Activated T-cell treated with anti-CD3 and anti-CD28 coated beads for 48 hours (primary cell): ENCODE results near the gene LOXL4.

ENCODE experiments used
- DNase-seq: peaks from one replicate; pipeline ENCODE4 v3.0.0-alpha.2; 2020; ENCODE audit warnings: low read depth

The LOXL4 gene

GRCh38 chr10:98267894-98268693, at the start of gene LOXL4:
LOXL4 (minus strand) TSS chr10:98268194; CDS start chr10:98263019, 5,175 bp downstream.
- DNase-seq = no peak

- no peak for DNase-seq
Measured at GRCh38 chr10:98316661-98317060, 48.7 kb upstream of the LOXL4 start.

DNA sequence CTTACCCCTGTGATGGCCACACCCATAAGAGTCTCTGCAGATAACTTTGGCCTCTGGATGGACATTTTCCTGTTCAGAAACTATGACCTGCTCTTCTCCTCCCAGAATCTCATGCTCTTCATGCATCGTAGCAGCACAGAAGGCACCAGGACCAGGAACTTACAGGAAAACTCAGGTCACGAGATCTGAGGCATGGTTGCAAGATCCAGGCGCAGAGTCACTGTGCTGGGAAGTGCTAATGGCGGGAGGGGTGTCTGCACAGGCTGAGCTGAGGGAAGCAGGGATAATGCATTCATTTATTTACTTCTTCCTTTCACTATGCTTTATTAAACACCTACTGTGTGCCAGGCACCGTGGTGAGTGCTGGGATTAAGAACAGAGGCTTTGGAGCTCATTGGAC, 48.2 kb upstream of the LOXL4 start:
- no peak for DNase-seq

- no peak for DNase-seq
Measured at GRCh38 chr10:98314532-98315284, 46.7 kb upstream of the LOXL4 start.

GRCh38 chr10:98313598-98313997, 45.6 kb upstream of the LOXL4 start:
- DNase-seq = no peak

GRCh38 chr10:98312822-98313221, 44.8 kb upstream of the LOXL4 start:
- DNase-seq = no peak

- DNase-seq = no peak
Measured at GRCh38 chr10:98312349-98312748, 44.4 kb upstream of the LOXL4 start.

- DNase-seq = no peak
Measured at GRCh38 chr10:98310701-98311100, 42.7 kb upstream of the LOXL4 start.

DNA sequence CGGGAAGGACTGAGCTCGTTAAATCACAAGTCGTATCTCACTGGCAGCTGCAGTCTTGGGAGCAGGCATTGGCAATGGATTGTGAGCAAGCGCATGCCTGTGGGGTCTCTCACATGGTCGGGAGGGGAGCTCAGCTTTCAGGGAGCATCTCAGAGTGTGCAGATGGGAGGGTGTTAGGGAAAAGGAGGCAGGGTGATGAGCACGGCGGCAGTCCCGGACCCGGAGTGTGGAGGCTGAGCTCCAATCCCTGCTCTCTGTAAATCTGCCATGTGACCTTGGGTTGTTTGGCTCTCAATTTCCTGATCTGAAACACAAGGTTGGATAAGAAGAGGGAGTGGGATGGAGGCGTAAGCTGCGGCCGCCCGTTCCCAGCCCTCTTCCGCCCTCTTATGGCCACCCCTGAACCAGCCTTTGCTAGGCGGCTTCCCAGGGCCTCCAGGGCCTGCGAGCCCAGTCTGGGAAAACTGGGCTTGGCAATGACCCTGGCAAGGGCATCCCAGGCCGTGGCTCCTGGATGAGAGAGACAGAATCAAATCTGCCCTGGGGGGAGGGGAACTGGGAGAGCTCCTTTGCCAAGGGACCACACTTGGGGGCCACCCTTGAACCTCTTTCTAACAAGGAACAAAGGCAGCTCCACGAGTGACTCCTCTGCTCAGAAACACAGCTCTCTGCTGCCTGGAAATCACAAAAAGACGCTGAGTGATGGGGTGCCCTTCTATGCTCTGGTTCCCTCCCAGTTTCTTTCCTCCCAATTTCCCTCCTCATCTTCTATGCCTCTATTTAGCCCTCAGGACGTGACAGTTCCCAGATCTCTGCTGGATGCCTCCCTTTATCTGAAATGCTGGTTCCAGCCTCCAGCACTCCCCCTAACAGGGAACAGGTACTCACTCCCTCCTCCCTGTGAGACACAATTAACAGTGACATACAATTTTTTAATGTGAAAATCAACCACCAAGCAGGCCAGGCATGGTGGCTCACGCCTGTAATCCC, 41.7 kb upstream of the LOXL4 start:
- no peak for DNase-seq

DNA sequence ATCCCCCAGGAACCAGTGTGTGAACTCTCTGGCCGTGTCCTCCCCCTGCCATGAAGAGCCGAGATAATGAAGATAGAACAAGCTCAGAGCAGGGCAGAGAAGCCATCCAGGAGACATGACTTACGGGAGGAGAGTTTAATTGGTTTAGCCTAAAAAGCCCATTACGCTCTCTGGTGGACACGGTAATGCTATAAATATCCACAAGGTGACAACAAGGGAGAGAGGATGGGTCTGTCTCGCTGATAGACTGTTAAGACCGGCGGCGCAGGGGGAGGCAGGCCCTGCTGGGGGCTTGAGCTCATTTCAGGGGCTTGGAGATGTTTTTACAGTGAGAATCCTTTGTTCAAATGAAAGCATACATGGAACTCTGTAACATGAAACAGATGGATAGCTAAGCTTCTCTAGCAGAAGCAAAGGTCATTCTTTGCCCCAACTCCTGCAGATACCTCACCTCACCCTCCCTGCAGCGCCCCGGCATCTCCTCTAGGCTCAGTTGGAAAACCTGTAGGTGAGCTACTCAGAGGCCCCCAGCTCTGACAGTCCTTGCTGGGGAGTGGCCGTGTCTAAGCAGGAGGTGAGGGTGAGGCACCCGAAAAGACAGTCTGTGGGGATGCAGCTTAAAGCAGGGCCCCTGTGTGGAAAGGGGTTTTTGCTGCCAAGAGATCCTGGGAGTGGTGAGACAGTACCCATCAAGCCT, 40.8 kb upstream of the LOXL4 start:
- no peak for DNase-seq

DNA sequence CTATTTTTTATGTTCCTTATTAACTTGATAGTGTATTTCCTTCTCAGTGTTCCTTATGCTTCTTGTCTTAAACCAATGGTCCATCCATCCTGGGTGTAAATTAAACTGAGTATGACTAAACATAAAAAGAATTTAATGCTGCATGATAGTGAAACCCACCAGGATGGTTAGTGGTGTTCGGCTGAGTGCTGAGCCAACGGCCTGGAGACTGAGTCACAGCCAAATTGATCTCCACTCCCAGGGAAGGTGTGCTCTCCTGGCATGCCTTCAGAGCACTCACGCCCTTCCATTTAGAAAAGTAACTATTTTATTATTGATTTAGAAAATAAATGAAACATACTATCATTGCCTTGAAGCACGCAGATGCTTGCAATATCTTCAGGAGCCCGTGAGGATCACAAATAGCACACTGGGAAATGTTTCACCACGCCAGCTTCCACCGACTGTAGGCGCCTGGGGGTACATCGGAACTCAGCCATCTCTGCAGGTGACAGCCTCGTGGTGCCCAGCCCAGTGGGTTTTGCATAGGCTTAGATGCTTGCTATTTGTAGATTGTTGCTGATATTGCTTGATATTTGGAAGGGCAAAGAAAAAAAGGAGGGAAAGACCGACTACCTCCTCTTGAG, 40.0 kb upstream of the LOXL4 start:
- DNase-seq = no peak

- no peak for DNase-seq
Measured at GRCh38 chr10:98306501-98306900, 38.5 kb upstream of the LOXL4 start.

DNA sequence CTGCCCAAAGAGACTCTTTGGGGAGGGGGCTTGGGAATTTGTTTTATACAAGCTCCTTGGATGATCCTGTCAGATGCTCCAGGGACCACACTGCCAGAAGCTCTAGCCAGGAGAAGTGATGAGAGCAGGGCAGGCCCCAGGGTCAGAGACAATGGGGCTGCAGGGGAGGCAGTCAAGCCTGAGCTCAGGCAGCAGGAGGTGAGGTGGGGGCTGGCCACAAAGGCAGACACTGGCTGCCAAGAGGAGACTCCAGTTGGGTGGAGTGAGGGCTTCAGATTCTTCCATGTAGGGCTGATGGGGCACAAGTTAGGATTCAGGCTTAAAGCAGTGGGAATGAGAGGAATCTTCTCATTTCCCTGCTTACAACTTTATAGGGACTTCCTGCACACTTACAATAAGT, 35.6 kb upstream of the LOXL4 start:
- no peak for DNase-seq

- no peak for DNase-seq
Measured at GRCh38 chr10:98302741-98303365, 34.9 kb upstream of the LOXL4 start.

DNA sequence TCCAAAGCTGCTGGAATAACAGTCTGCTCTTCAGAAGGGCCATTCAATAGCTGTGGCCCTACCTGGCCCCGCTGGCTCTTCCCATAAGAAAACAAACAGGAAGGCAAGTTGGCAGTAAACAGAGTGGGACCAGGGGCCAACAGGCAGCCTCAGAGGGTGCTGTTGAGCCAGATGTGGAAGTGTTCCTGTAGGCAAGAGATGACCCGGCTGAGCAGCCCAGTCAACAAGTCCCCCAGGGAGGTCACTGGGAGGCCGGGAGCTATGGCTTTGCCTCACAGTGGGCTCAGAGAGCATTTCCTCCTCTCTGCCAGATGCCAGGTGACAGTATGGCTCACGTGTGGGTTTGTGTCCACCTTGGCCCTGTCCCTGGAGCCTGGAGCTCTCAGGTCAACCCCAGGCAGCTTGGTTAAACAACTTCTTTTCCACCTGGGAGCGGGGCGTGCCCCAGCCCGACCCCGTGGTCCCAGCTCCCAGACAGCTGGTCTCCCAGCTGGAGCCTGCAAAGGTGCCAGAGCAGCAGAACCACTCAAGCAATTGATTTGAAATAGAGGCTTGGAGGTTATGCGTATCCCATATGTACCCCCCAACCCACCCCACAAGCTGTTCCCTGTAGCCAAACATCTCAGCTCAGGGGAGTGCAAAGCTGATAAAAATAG, 33.8 kb upstream of the LOXL4 start:
- no peak for DNase-seq

DNA sequence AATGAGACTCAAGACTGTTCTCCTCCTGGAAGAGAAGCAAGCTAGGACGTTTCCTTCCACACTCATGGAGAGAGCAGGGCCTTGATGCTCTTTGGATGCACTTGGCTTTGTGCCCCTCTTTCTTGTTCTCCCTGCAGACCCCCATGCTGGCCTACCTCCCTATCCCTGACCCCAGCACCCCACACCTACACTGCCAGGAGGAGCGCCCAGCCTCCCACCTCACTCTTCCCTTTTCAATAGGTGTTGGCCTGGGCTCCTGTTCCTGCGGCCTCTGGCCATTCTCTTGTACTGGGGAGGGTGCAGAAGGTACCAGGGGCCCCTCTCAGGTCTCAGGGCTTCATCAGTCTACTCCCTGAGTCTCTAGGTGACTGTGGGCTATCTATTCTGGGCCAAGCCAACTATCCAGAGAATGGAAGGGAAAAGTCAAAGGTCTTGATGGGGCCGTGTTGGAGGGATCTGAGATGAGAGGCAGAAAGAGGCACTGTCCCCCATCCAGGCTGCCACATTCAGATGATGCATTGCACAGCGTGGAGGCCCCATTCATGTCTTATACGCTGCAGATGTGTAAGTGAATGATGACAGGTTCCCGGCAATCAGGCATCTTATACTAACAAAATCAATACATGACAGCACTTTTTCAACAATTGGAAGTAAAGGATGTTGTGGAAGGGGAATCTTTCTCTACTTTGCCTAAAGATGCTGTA, 32.7 kb upstream of the LOXL4 start:
- DNase-seq = no peak

DNA sequence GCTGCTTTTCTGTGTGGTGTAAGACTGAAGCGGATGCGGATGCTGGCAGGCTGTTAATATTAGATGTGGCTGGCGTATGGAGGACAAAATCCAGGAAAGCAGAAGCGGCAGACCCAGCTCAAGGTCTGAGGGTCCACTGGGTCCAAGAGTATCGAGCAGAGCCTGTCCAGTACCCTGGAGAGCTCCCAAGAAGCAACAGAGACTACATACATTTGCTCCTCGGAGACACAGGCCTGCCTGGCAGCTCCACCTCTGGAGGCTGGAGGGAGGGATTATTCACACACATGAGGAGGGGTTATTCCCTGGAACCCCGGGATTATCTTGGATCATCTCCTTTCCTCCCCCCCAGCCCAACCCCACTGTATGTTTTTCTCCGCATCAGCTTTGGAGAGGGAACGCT, 31.3 kb upstream of the LOXL4 start:
- no peak for DNase-seq

- DNase-seq = no peak
Measured at GRCh38 chr10:98296524-98296923, 28.5 kb upstream of the LOXL4 start.

- no peak for DNase-seq
Measured at GRCh38 chr10:98295907-98296306, 27.9 kb upstream of the LOXL4 start.

- DNase-seq = no peak
Measured at GRCh38 chr10:98295401-98295811, 27.4 kb upstream of the LOXL4 start.
